Duodenal mucosa (tissue), 2 donors: ENCODE results near the gene RASL10A.

Experiments
- H3K27ac ChIP-seq: one replicate; pipeline ENCODE4 v1.7.0; 2013; ENCODE audit warnings: low read depth, low read length
- H3K27me3 ChIP-seq, 2 donors: one replicate each; pipeline ENCODE4 v1.7.0; 2013; ENCODE audit warnings: low read length in 2 of 2, control low read depth in 1 of 2; ENCODE audit not compliant: insufficient read depth in 2 of 2, control insufficient read depth in 1 of 2
- H3K36me3 ChIP-seq, 2 donors: one replicate each; pipeline ENCODE4 v1.7.0; 2013; ENCODE audit warnings: low read length in 2 of 2, control low read depth in 1 of 2; ENCODE audit not compliant: insufficient read depth in 2 of 2, control insufficient read depth in 1 of 2
- H3K4me1 ChIP-seq, 2 donors: one replicate each; pipeline ENCODE4 v1.7.0; 2013; ENCODE audit warnings: low read length in 2 of 2, control low read depth in 1 of 2; ENCODE audit not compliant: insufficient read depth in 2 of 2, control insufficient read depth in 1 of 2
- H3K4me3 ChIP-seq, 2 donors: one replicate each; pipeline ENCODE4 v1.7.0; 2013; ENCODE audit warnings: low read length in 2 of 2, low read depth in 1 of 2
- H3K9ac ChIP-seq, 2 donors: one replicate each; pipeline ENCODE4 v1.7.0; 2013; ENCODE audit warnings: low read length in 2 of 2, low read depth in 1 of 2
- H3K9me3 ChIP-seq, 2 donors: one replicate each; pipeline ENCODE4 v1.7.0; 2013; ENCODE audit warnings: low read length in 2 of 2, control low read depth in 1 of 2; ENCODE audit not compliant: control insufficient read depth in 1 of 2

Gene RASL10A

GRCh38 chr22:29292379-29292778 lies 23.1 kb downstream of the RASL10A start:
- no peak overlapping the region for H3K4me3 ChIP-seq
- peaks cover 70 to 98% of the 10 kb centered on the region in 2 donors for H3K36me3 ChIP-seq
- no peaks in the 10 kb centered on the region for H3K9me3 ChIP-seq
- no peaks in the 10 kb centered on the region for H3K27me3 ChIP-seq
- H3K27ac ChIP-seq: no peak overlapping the region
- H3K9ac ChIP-seq: no peak overlapping the region
- no peaks in the 10 kb centered on the region for H3K4me1 ChIP-seq

- Histone ChIP-seq H3K9ac (no peak overlapping the region), H3K27ac (no peak overlapping the region), H3K27me3 (no peaks in the 10 kb centered on the region), H3K4me1 (no peaks in the 10 kb centered on the region), H3K9me3 (no peaks in the 10 kb centered on the region), H3K4me3 (no peak overlapping the region), H3K36me3 (peaks cover 65 to 96% of the 10 kb centered on the region in 2 donors)
Measured at GRCh38 chr22:29291215-29291614, 24.3 kb downstream of the RASL10A start.

DNA sequence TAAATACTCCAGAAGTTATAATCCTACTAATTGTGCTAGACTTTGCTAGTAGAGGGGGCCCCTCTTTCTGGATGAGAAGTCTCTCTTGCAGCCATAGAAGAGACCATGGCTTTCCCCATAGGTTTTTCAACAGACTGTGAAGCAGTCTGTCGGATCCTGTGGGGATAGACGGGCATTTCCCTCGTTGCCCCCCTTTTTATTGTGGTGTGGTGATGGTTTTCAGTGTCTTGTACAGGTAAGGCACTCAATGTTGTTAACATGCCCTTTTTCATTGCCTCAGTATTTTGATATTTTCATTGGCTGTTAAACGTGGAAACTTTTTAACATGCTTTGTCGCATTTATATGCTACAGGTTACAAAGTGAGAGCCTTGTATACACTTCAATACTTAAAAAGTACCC lies 25.4 kb downstream of the RASL10A start:
- no peak overlapping the region for H3K4me3 ChIP-seq

GRCh38 chr22:29288837-29289236 lies 26.7 kb downstream of the RASL10A start:
- Histone ChIP-seq H3K36me3 (peaks cover 59 to 96% of the 10 kb centered on the region in 2 donors), H3K27ac (no peak overlapping the region), H3K27me3 (no peaks in the 10 kb centered on the region), H3K4me3 (no peak overlapping the region), H3K9me3 (no peaks in the 10 kb centered on the region), H3K4me1 (no peaks in the 10 kb centered on the region), H3K9ac (no peak overlapping the region)

More for the DNA sequence above, 25.4 kb downstream of the RASL10A start:
- peaks cover 59 to 96% of the 10 kb centered on the region in 2 donors for H3K36me3 ChIP-seq
- H3K9ac ChIP-seq: no peak overlapping the region
- no peaks in the 10 kb centered on the region for H3K27me3 ChIP-seq
- no peaks in the 10 kb centered on the region for H3K4me1 ChIP-seq
- no peaks in the 10 kb centered on the region for H3K9me3 ChIP-seq
- no peak overlapping the region for H3K27ac ChIP-seq

GRCh38 chr22:29284196-29284595 lies 31.3 kb downstream of the RASL10A start:
- Histone ChIP-seq H3K27me3 (no peaks in the 10 kb centered on the region), H3K4me3 (no peak overlapping the region), H3K9me3 (no peaks in the 10 kb centered on the region), H3K36me3 (peaks cover 47 to 93% of the 10 kb centered on the region in 2 donors), H3K27ac (no peak overlapping the region), H3K9ac (no peak overlapping the region), H3K4me1 (no peaks in the 10 kb centered on the region)

GRCh38 chr22:29277927-29278326 lies 37.6 kb downstream of the RASL10A start:
- H3K27me3 ChIP-seq: no peaks in the 10 kb centered on the region
- H3K4me3 ChIP-seq: no peak overlapping the region
- no peak overlapping the region for H3K9ac ChIP-seq
- H3K36me3 ChIP-seq: peaks cover 50 to 79% of the 10 kb centered on the region in 2 donors
- no peak overlapping the region for H3K27ac ChIP-seq
- no peaks in the 10 kb centered on the region for H3K9me3 ChIP-seq
- peaks cover 22 to 40% of the 10 kb centered on the region in 2 donors for H3K4me1 ChIP-seq

GRCh38 chr22:29275819-29276565 lies 39.5 kb downstream of the RASL10A start:
- peak overlapping the region in 1 of 2 donors; percentile 4 for H3K4me3 ChIP-seq
- no peaks in the 10 kb centered on the region for H3K9me3 ChIP-seq
- peaks cover 41 to 60% of the 10 kb centered on the region in 2 donors for H3K4me1 ChIP-seq
- H3K36me3 ChIP-seq: peaks cover 47 to 72% of the 10 kb centered on the region in 2 donors
- H3K27me3 ChIP-seq: no peaks in the 10 kb centered on the region
- no peak overlapping the region for H3K9ac ChIP-seq
- no peak overlapping the region for H3K27ac ChIP-seq

DNA sequence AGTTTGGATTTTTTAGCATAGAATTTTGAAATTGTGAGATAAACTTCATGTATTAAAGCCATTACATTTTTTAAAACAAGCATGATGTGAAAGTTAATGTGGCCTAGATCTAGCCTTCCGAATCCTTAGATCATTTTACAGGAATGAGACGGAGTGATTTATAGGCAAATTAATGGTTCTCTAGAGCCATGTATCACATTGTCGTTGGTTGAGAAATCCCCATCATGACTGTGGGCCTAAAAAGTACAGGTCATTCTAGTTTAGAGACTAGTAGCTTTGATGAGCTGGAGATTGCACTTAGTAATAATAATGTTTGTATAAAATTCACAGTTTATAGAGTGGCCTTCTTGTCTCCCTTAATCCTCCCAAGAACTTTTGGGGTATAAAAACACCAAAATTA lies 40.3 kb downstream of the RASL10A start:
- Histone ChIP-seq H3K27me3 (no peaks in the 10 kb centered on the region), H3K4me3 (no peak overlapping the region), H3K36me3 (peaks cover 44 to 69% of the 10 kb centered on the region in 2 donors), H3K4me1 (peaks cover 48 to 68% of the 10 kb centered on the region in 2 donors), H3K27ac (no peak overlapping the region), H3K9ac (no peak overlapping the region), H3K9me3 (no peaks in the 10 kb centered on the region)

GRCh38 chr22:29272624-29273023 lies 42.9 kb downstream of the RASL10A start:
- peaks cover 24 to 51% of the 10 kb centered on the region in 2 donors for H3K36me3 ChIP-seq
- peaks cover 61 to 67% of the 10 kb centered on the region in 2 donors for H3K4me1 ChIP-seq
- no peak overlapping the region for H3K9ac ChIP-seq
- H3K27me3 ChIP-seq: no peaks in the 10 kb centered on the region
- no peak overlapping the region for H3K27ac ChIP-seq
- no peaks in the 10 kb centered on the region for H3K9me3 ChIP-seq
- peak overlapping the region in 1 of 2 donors; percentile 81 for H3K4me3 ChIP-seq

- Histone ChIP-seq H3K4me3 (peak overlapping the region; percentile 81 to 93), H3K36me3 (peaks cover 19 to 33% of the 10 kb centered on the region in 2 donors), H3K9me3 (no peaks in the 10 kb centered on the region), H3K4me1 (peaks cover 68 to 71% of the 10 kb centered on the region in 2 donors), H3K9ac (peak overlapping the region; percentile 90 to 94), H3K27ac (peak overlapping the region; percentile 49), H3K27me3 (no peaks in the 10 kb centered on the region)
Measured at GRCh38 chr22:29270475-29271271, 44.8 kb downstream of the RASL10A start.
